Activated T-cell treated with anti-CD3 and anti-CD28 coated beads for 24 hours (primary cell): Measurements from ENCODE around the gene GOPC.

Source experiments
- DNase-seq: peaks from one replicate; pipeline ENCODE4 v3.0.0-alpha.2; 2020; ENCODE audit warnings: low read depth

Gene GOPC

DNA sequence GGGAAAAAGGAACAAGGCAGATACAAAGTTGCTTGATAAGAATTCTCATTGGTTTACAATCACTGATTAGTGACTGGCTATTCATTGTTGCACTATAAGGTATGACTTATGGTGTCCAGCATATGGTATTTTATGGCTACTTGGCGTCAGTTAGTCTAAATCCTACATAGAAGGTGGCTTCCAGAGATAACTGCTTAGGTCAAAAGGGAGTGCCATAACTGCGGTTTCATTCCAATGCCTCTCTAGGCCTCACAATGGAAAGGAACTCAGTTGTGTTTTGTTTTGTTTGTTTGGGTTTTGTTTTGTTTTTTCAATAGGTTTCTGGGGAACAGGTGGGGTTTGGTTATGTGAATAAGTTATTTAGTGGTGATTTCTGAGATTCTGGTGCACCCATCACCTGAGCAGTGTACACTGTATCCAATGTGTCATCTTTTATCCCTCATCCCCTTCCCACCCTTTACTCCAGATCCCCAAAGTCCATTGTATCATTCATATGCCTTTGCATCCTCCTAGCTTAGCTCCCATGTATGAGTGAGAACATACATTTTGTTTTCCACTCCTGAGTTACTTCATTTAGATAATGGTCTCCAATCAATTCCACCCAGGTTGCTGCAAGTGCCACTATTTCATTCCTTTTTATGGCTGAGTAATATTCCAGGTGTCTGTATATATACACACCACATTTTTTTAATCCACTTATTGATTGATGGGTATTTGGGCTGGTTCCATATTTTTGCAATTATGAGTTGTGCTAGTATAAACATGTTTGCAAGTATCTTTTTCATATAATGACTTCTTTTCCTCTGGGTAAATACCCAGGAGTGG, 7.0 kb downstream of the GOPC start:
- no peak for DNase-seq

GRCh38 chr6:117592983-117593759, 9.1 kb downstream of the GOPC start:
- no peak for DNase-seq

DNA sequence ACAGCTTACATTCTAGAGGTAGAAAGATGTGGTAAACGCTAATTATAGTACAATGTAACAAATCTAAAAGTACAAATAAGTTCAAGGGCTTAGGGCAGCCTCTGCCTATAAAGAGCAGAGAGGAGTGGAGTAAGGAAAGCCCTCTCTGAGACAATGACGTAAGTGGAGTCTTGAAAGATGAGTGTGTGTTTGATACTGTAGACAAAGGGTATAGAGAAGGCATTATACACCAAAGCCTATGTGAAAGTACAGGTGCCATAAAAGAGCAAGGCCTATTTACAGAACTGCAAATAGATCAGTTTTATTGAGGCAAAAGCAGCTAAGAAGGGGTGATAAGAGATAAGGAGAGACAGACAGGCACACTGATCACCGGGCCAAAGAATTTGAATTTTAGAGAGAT, 10.9 kb downstream of the GOPC start:
- no peak for DNase-seq

DNA sequence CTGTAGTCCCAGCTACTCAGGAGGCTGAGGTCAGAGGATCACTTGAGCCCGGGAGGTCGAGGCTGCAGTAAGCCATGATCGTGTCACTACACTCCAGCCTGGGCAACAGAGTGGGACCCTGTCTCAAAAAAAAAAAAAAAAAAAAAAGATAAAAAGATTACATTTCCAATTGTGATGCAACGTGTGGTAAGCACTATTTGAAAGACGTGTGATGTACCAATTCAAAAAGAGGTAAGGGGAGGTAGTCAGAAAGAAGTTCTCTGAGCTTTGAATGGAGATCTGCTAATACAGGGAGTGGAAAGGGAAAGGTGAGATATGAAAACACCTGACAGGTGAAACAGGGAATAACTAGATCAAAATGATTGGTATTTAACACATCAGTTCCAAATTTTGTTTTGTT, 11.9 kb downstream of the GOPC start:
- no peak for DNase-seq

DNA sequence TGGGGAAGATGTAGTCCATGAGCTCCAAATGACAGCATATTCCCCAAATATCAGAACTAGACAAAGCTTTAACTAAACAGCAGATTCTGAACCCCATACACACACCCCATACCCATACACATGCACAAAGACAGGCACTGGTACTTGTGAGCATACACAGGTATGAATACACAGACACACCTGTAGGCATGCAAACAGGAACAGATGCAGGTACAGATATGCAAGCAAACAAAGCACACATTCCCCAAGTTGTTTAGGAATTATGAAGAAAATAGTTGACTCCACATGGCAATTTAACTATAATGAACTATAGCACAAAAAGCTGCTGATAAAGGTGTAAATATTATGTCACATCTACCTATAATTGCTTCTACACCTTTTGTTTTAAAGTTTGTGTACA, 16.7 kb downstream of the GOPC start:
- DNase-seq = no peak

DNA sequence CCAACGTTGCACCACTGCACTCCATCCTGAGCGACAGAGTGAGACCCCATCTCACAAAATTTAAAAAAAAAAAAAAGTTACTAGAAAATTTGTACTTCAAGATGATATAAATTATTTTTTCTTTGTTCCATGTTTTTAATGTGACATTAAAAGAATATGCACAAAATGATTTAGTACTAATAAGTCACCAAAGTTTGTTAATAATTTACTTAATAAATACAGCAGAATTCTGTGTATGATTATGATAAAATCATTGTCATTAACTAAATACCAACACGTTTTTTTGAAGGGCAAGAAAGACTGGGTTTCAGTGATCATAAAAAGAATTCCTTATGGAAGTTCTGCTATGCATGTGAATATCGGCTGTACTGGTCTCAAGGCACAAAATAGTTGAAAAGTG, 28.1 kb downstream of the GOPC start:
- no peak for DNase-seq

DNA sequence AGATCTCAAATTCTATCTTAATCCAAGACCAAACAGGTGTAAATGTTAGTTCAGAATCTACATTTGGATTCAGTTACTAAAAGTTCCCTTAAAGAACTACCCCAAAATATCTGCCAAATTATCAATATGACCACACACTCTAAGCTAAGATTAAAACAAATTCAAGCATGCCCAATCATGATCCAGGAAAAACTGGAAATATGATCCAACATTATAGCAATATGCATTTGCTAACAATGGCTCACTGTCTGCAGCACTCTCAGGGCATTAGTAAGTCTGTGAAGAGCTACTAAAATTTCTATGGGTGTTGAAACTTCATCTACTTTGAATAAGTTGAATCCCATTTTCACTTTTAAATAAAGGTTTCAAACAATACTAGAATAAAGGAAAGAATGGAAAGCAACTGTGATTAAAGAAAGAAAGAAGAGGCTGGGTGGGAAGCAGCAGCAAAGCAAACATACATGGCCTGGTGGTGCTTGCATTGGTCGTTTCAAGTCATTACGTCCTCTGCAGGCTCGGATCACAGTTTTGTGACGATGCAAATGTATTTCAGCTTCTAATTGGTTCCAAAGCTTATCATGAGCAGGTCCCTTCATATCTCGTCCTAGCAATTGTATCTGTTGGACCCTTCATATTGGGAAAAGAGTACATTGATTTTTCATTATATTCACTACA, 29.2 kb downstream of the GOPC start:
- no peak for DNase-seq

- no peak for DNase-seq
These were observed 33.4 kb downstream of the GOPC start for GRCh38 chr6:117568831-117569410.

- no peak for DNase-seq
These were observed 34.1 kb downstream of the GOPC start for GRCh38 chr6:117568247-117568646.

DNA sequence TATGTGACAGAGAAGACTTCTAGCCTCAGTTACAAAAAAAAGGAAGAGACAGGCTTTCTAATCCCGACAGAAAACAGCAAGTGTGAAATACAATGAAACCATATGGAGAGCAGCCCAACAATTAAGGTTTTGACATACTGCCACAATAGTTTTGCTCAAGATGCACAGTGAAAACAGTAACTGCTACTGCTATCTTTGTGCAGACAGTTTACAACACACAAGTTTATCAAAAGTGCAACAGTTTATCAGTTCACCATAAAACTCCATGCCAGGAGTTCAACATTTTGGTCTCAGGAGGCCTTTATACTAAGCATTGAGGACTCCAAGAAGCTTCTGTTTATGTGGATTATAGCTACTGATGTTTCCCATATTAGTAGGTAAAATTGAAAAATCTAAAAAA, 37.6 kb downstream of the GOPC start:
- no peak for DNase-seq

GRCh38 chr6:117561128-117561527, 41.2 kb downstream of the GOPC start:
- DNase-seq = no peak

DNA sequence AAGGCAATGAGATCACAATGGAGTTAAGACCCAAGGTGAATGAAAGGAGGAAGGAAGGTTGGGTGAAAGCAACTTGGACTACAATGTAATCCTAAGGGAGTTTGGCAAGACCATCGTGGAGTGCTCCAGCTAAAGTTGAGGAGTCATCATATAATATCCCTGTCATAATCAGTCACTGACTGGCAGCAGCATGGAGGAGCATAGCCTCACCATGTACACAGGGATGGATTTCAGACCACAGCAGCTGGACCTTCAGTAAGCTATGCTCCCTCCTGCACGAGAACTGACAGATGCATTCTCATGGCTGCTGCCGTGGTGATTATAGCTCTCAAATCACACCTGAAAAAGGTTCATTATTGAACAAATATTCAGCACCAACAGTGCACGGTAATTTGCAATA, 43.0 kb downstream of the GOPC start:
- no peak for DNase-seq

GRCh38 chr6:117558818-117559217, 43.5 kb downstream of the GOPC start:
- no peak for DNase-seq

DNA sequence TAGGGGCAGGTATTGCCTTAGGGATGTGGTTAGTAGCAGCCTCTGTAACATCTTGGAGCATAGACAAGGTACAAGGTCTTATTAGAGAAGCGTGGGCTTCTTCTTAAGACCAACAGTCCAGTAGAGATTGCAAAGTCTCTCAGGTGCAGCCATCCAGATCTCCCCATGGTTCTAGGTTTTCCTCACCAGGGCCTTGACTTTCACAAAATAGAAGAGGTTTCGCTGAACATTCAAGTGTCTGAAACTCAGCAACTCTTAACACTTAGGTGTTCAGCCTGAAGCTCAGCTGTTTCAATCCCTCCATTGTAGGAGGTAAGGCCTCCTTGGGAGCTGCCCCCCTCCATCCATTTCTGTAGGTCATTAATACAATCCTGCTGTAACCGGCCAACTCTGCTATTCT, 44.4 kb downstream of the GOPC start:
- DNase-seq = no peak

DNA sequence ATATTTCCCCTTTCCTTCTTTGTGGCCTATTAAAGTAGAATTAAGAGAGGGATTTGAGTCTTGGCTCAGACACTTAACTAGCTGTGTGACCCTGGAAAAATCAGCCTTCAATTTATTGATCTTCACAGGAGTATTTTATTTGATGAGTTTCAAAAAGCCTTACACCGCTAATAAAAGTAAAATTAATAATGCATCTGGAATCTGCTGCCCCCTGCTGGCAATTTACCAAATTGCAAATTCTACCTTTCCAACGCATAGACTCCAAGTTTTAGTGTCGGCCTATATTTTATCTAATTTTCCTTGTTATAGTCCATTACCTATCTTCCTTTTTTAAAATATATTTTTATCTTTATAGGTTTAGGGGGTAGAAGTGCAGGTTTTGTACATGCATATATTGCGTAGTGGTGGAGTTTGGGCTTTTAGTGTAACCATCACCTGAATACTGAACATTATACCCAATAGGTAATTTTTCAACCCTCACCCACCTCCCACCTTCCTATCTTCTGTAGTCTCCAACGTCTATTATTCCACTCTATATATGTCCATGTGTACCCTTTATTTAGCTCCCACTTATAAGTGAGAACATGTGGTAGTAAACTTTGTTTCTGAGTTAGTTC, 46.3 kb downstream of the GOPC start:
- peak; percentile 33 for DNase-seq

DNA sequence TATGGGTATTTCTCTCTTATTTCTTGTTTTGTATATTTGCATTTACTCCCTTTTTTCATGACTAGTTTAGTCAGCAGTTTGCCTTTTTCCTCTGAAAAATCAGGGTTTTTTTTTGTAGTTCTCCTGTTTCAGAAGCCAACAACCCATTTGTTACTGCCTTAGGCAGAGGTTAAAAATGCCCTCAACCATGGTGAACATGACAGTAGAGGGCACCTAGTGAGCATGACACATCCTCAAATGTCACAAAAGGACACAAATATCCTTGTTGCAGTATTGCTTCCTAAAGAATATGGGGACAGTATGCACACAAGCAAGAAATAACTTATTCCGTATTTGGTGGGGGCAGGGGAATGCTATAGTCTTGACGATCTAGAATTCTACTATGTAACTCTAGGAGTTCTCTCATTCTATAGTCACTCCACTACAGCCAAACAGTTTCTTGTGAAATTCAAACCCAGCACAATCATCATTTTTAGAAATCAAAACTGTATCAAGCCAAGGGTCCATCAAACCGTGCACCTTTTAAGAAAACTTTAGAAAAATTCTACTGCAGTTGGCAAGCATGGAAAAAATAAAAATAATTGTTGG, 47.0 kb downstream of the GOPC start:
- DNase-seq = no peak

DNA sequence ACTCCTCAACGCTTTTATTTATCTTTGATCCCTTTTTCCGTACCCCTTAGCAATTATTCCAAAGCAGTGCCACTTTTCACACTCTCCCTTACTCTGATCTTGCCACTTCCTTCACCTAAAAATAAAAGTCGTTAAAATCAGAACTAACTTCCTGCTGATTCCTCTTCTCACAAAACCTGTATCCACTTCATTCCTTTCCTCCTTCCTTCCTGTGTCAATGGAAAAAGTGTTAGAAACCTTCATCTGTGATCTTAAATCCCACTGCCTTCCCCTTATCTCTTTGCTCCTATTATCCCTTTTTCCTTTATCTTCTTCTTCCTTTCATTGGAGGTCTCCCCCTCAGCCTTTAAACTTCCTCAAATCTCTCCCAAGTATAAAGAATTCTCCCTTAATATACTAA, 49.2 kb downstream of the GOPC start:
- DNase-seq = no peak

DNA sequence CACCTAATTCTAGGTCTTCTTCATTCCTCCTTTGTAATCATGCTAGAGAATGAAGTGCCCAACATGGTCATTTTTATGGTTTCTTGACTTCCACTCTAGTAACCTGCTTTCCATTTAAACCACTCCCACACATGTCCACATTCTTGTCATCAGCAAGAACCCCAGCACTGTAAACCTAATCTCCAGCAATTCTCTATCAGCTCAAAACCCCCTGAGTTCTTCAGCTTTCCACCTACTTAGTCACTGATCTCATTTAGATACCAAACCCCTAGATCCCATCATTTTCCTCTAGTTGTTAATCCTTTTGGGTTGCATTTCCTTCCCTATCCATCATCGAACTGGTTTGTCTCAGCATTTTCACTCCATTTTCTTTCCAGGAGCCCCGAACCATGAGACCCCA, 49.7 kb downstream of the GOPC start:
- DNase-seq = no peak

GRCh38 chr6:117550618-117551242, 51.6 kb downstream of the GOPC start:
- no peak for DNase-seq

DNA sequence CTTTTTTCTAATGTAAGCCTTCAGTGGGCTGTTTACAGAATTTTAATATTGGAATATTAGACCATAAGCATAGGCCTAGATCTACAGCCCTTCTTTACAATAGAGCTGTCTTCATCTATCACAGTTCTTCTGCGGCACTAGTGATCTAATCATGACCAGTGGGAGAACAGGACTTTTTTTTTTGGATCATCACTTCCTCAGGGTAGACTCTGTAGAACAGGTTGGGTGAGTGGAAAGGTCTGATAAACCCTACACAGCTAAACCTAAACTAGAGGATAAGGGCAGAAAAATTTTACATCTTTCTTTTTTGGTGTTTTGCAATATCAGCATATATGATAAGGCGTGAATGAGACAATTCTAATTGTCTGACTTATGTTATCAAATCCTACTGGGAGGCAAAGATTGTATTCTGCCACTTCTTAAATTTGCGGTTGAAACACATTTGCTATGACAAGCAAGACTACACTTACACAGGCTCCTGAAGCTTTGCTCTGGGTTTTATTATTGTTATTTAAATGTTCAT, 52.2 kb downstream of the GOPC start:
- no peak for DNase-seq

DNA sequence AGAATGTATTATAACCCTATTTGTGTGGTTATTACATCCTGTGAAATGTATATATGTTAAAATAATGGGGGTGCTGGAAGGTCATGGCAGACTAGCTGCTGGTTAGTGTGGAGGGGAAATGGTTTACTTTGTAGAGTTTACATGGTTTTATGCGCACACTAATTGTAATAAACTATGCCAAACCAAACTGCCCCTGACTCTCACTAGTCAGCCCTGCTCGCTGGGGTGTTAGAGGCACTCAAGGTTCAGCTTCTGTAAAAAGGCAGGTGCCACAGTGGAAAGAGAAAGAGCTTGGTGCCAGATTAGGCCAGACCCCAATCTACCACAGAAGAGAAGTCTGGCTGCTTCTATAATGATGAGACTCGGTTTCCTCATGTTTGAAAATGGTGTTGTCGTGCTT, 52.7 kb downstream of the GOPC start:
- DNase-seq = no peak
